ENCODE measurements around the gene PTH.

- peak; percentile 50 for TF ChIP-seq CTCF (conservative IDR thresholded peaks at IDR 0.05; ENCODE audit: low read depth, low read length)
- TF ChIP-seq EZH2phosphoT487 (IDR thresholded peaks at IDR 0.05; ENCODE audit: borderline replicate concordance, low read length): no peak
- TF ChIP-seq EZH2 (IDR thresholded peaks at IDR 0.05; ENCODE audit: low read length, unreplicated experiment): no peak
Observed at GRCh38 chr11:13487661-13488030, 8.2 kb downstream of the PTH start.

All from PC-3 (cell line).